ENCODE results near the gene PLEKHA7.

PLEKHA7 gene

GRCh38 chr11:16859651-16860050, 154.6 kb downstream of the PLEKHA7 start:
- no peak overlapping the region for H3K4me3 ChIP-seq (ENCODE audit: low read depth, low read length)
- TF ChIP-seq CTCF (IDR thresholded peaks at IDR 0.05; ENCODE audit: low read depth, low read length, missing control alignments), result no peak
- in situ Hi-C loops (cut with HindIII; ENCODE audit: low sequenced_read_pairs), result no loop called here
- no peak for DNase-seq (ENCODE audit: low read depth)

- no peak for TF ChIP-seq CTCF (IDR thresholded peaks at IDR 0.05; ENCODE audit: low read depth, low read length, missing control alignments)
- H3K4me3 ChIP-seq (ENCODE audit: low read depth, low read length), result no peak overlapping the region
- in situ Hi-C loops (cut with HindIII; ENCODE audit: low sequenced_read_pairs), result no loop called here
- no peak for DNase-seq (ENCODE audit: low read depth)
These were observed 157.0 kb downstream of the PLEKHA7 start for GRCh38 chr11:16857186-16857585.

GRCh38 chr11:16856022-16856471, 158.2 kb downstream of the PLEKHA7 start:
- H3K4me3 ChIP-seq (ENCODE audit: low read depth, low read length), result no peak overlapping the region
- DNase-seq (ENCODE audit: low read depth), result no peak
- in situ Hi-C loops (cut with HindIII; ENCODE audit: low sequenced_read_pairs), result no loop called here
- no peak for TF ChIP-seq CTCF (IDR thresholded peaks at IDR 0.05; ENCODE audit: low read depth, low read length, missing control alignments)

GRCh38 chr11:16854979-16855378, 159.2 kb downstream of the PLEKHA7 start:
- H3K4me3 ChIP-seq (ENCODE audit: low read depth, low read length), result no peak overlapping the region
- no peak for DNase-seq (ENCODE audit: low read depth)
- in situ Hi-C loops (cut with HindIII; ENCODE audit: low sequenced_read_pairs), result no loop called here
- no peak for TF ChIP-seq CTCF (IDR thresholded peaks at IDR 0.05; ENCODE audit: low read depth, low read length, missing control alignments)

- no peak for DNase-seq (ENCODE audit: low read depth)
- in situ Hi-C loops (cut with HindIII; ENCODE audit: low sequenced_read_pairs), result no loop called here
- no peak overlapping the region for H3K4me3 ChIP-seq (ENCODE audit: low read depth, low read length)
- no peak for TF ChIP-seq CTCF (IDR thresholded peaks at IDR 0.05; ENCODE audit: low read depth, low read length, missing control alignments)
These were observed 160.4 kb downstream of the PLEKHA7 start for GRCh38 chr11:16853859-16854258.

GRCh38 chr11:16853266-16853665, 160.9 kb downstream of the PLEKHA7 start:
- in situ Hi-C loops (cut with HindIII; ENCODE audit: low sequenced_read_pairs), result no loop called here
- no peak overlapping the region for H3K4me3 ChIP-seq (ENCODE audit: low read depth, low read length)
- no peak for DNase-seq (ENCODE audit: low read depth)
- TF ChIP-seq CTCF (IDR thresholded peaks at IDR 0.05; ENCODE audit: low read depth, low read length, missing control alignments), result no peak

GRCh38 chr11:16846305-16846704, 167.9 kb downstream of the PLEKHA7 start:
- no peak overlapping the region for H3K4me3 ChIP-seq (ENCODE audit: low read depth, low read length)
- in situ Hi-C loops (cut with HindIII; ENCODE audit: low sequenced_read_pairs), result no loop called here
- no peak for TF ChIP-seq CTCF (IDR thresholded peaks at IDR 0.05; ENCODE audit: low read depth, low read length, missing control alignments)
- DNase-seq (ENCODE audit: low read depth), result no peak
